ENCODE measurements around the gene KIAA1755. TPM values are rescaled to one million over a fixed set of nuclear protein-coding genes. Genes with fewer than 3 reads are reported as not detected.

The KIAA1755 gene
- total RNA-seq (2021) (not detected in 2 replicates), Bru-seq, nascent RNA (percentile 2 among the genes with signal in this experiment), BruChase-seq, experiment 1, labeled RNA remaining after a 2-hour chase (not detected), BruChase-seq, experiment 2, labeled RNA remaining after a 6-hour chase (not detected)
- long read RNA-seq: 0 reads

GRCh38 chr20:38260378-38261053, at the start of gene KIAA1755:
KIAA1755 (minus strand) TSS chr20:38260735; CDS start chr20:38260500, 235 bp downstream.
- no peak for DNase-seq (ENCODE audit: low spot score)
- Histone ChIP-seq H3K36me3 (ENCODE audit: insufficient read depth, low read length, poor library complexity, severe bottlenecking) (no peaks in the 10 kb centered on the region), H3K27ac (ENCODE audit: low read depth, low read length, poor library complexity, severe bottlenecking) (no peak within 1 kb of the TSS), H3K4me1 (ENCODE audit: insufficient read depth, low read length, poor library complexity, severe bottlenecking) (no peaks in the 10 kb centered on the region), H3K4me3 (ENCODE audit: low read depth, low read length, poor library complexity, severe bottlenecking) (no peak within 1 kb of the TSS), H3K27me3 (replicated peaks; ENCODE audit: insufficient read depth, low read depth, low read length, poor library complexity) (peaks cover 42% of the 10 kb centered on the region), H3K9me3 (ENCODE audit: low read depth, low read length, poor library complexity, severe bottlenecking) (no peaks in the 10 kb centered on the region)
- intact Hi-C loops (cut with micrococcal nuclease; ENCODE audit: unreplicated experiment): no loop called here
- BruUV-seq (replicated peaks): no TSS peak
- TF ChIP-seq EZH2 (IDR thresholded peaks at IDR 0.05; ENCODE audit: borderline replicate concordance, low read depth, low read length, poor library complexity, severe bottlenecking) (peak; percentile 57), CTCF (conservative IDR thresholded peaks at IDR 0.05; ENCODE audit: low read depth, low read length) (no peak)
- ChIA-PET POLR2A (ENCODE audit: low non-redundant PET) (no interaction called here), CTCF (no interaction called here)

DNA sequence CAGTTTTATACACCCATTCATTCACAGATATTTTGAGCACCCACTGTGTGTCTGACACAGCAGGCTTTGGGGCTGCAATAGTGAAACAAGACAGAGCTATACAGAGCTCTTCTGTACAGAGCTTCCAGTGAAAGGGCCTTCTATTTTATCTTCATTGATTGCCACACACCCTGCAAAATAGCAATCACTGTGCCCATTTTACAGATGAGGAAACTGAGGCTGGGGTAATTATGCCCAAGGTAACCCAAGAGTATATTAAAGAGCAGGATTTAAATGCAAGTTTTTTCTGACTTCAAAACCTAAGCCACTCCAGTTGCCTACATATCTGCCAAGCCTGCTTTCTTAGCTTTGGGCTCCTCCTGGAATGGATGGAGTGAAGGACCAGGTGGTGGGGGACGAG, 47.9 kb upstream of the KIAA1755 start:
- intact Hi-C loops (cut with micrococcal nuclease; ENCODE audit: unreplicated experiment): no loop called here
- POLR2A ChIA-PET (ENCODE audit: low non-redundant PET): no interaction called here
- CTCF ChIA-PET: no interaction called here
- Histone ChIP-seq H3K36me3 (ENCODE audit: insufficient read depth, low read length, poor library complexity, severe bottlenecking) (no peaks in the 10 kb centered on the region), H3K27ac (ENCODE audit: low read depth, low read length, poor library complexity, severe bottlenecking) (no peak overlapping the region), H3K4me3 (ENCODE audit: low read depth, low read length, poor library complexity, severe bottlenecking) (no peak overlapping the region), H3K9me3 (ENCODE audit: low read depth, low read length, poor library complexity, severe bottlenecking) (no peaks in the 10 kb centered on the region), H3K4me1 (ENCODE audit: insufficient read depth, low read length, poor library complexity, severe bottlenecking) (no peaks in the 10 kb centered on the region), H3K27me3 (replicated peaks; ENCODE audit: insufficient read depth, low read depth, low read length, poor library complexity) (peaks cover 14% of the 10 kb centered on the region)
- no peak for TF ChIP-seq CTCF (conservative IDR thresholded peaks at IDR 0.05; ENCODE audit: low read depth, low read length)
- TF ChIP-seq EZH2 (IDR thresholded peaks at IDR 0.05; ENCODE audit: borderline replicate concordance, low read depth, low read length, poor library complexity, severe bottlenecking): no peak
- BruUV-seq (replicated peaks): no TSS peak
- DNase-seq (ENCODE audit: low spot score): no peak

GRCh38 chr20:38308047-38308438, 47.5 kb upstream of the KIAA1755 start:
- no peak overlapping the region for H3K27ac ChIP-seq (ENCODE audit: low read depth, low read length, poor library complexity, severe bottlenecking)
- H3K4me3 ChIP-seq (ENCODE audit: low read depth, low read length, poor library complexity, severe bottlenecking): no peak overlapping the region
- intact Hi-C loops (cut with micrococcal nuclease; ENCODE audit: unreplicated experiment): no loop called here
- H3K4me1 ChIP-seq (ENCODE audit: insufficient read depth, low read length, poor library complexity, severe bottlenecking): no peaks in the 10 kb centered on the region
- no peak for DNase-seq (ENCODE audit: low spot score)
- CTCF ChIA-PET: no interaction called here
- H3K9me3 ChIP-seq (ENCODE audit: low read depth, low read length, poor library complexity, severe bottlenecking): no peaks in the 10 kb centered on the region
- TF ChIP-seq EZH2 (IDR thresholded peaks at IDR 0.05; ENCODE audit: borderline replicate concordance, low read depth, low read length, poor library complexity, severe bottlenecking) (no peak), CTCF (conservative IDR thresholded peaks at IDR 0.05; ENCODE audit: low read depth, low read length) (no peak)
- BruUV-seq (replicated peaks): no TSS peak
- no peaks in the 10 kb centered on the region for H3K36me3 ChIP-seq (ENCODE audit: insufficient read depth, low read length, poor library complexity, severe bottlenecking)
- peaks cover 18% of the 10 kb centered on the region for H3K27me3 ChIP-seq (replicated peaks; ENCODE audit: insufficient read depth, low read depth, low read length, poor library complexity)
- POLR2A ChIA-PET (ENCODE audit: low non-redundant PET): no interaction called here
